ENCODE measurements around the gene FAIM2. TPM values are rescaled to one million over a fixed set of nuclear protein-coding genes. Genes with fewer than 3 reads are reported as not detected.

The FAIM2 gene
- total RNA-seq, 1 experiment from 2014 or later, result 0.49 TPM

DNA sequence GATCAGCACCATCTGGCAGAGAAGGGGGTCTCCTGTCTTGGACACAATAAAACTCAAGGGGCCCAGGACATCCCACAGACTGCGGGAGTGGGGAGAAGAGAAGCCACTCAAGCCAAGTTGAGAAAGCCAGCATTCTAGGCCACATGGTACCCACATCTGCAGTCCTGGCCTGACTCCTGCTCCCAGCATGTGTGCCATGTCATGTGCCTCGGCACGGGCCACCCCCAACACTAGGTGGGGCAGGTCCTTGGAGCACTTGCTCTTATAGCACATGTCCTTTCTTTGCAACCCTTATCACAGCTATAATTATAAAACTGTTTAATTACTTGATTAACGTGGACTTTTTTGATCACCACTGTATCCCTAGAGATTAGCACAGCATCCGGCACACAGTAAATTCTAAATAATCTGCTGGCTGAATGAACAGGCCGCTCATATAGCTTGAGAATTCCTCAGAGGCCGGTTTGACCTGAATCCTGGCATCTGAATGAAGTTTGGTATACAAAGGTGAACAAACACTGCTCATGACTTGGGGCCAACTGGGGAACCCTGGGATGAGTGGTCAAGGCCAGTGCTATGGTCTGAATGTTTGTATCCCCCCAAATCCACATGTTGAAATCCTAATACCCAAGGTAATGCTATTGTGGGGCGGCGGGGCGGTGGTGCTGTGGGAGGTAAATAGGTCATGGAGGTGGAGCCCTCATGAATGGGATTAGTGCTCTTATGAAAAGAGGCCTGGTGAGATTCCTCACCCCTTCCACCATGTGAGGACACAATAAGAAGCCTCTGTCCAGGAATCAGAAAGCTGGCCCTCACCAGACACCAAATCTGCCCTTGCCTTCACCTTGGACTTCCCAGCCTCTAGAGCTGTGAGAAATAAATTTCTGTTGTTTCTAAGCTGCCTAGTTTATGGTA is 82.1 kb downstream of the FAIM2 start:
- H3K4me3 ChIP-seq (ENCODE audit: low read depth in 2 of 2, low read length in 2 of 2), result no peak overlapping the region
- no peaks in the 10 kb centered on the region for H3K36me3 ChIP-seq (ENCODE audit: control insufficient read depth, insufficient read depth, low read length)
- no peak overlapping the region for H3K27ac ChIP-seq (ENCODE audit: low read length)
- POLR2A ChIA-PET, result interaction anchor here (0.5 kb wide), 1 partner anchor 206 kb away, joined by 3 read pairs; no protein-coding TSS in a partner anchor
- TF ChIP-seq TCF7L2 (IDR thresholded peaks at IDR 0.05; ENCODE audit: low read depth, low read length), result no peak
- TF ChIP-seq, protein P1, sequence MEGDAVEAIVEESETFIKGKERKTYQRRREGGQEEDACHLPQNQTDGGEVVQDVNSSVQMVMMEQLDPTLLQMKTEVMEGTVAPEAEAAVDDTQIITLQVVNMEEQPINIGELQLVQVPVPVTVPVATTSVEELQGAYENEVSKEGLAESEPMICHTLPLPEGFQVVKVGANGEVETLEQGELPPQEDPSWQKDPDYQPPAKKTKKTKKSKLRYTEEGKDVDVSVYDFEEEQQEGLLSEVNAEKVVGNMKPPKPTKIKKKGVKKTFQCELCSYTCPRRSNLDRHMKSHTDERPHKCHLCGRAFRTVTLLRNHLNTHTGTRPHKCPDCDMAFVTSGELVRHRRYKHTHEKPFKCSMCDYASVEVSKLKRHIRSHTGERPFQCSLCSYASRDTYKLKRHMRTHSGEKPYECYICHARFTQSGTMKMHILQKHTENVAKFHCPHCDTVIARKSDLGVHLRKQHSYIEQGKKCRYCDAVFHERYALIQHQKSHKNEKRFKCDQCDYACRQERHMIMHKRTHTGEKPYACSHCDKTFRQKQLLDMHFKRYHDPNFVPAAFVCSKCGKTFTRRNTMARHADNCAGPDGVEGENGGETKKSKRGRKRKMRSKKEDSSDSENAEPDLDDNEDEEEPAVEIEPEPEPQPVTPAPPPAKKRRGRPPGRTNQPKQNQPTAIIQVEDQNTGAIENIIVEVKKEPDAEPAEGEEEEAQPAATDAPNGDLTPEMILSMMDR (IDR thresholded peaks at IDR 0.05), result no peak
- no peak for TF ChIP-seq POLR2AphosphoS5 (IDR thresholded peaks at IDR 0.05; ENCODE audit: low read depth, low read length)
- TF ChIP-seq, protein P2, sequence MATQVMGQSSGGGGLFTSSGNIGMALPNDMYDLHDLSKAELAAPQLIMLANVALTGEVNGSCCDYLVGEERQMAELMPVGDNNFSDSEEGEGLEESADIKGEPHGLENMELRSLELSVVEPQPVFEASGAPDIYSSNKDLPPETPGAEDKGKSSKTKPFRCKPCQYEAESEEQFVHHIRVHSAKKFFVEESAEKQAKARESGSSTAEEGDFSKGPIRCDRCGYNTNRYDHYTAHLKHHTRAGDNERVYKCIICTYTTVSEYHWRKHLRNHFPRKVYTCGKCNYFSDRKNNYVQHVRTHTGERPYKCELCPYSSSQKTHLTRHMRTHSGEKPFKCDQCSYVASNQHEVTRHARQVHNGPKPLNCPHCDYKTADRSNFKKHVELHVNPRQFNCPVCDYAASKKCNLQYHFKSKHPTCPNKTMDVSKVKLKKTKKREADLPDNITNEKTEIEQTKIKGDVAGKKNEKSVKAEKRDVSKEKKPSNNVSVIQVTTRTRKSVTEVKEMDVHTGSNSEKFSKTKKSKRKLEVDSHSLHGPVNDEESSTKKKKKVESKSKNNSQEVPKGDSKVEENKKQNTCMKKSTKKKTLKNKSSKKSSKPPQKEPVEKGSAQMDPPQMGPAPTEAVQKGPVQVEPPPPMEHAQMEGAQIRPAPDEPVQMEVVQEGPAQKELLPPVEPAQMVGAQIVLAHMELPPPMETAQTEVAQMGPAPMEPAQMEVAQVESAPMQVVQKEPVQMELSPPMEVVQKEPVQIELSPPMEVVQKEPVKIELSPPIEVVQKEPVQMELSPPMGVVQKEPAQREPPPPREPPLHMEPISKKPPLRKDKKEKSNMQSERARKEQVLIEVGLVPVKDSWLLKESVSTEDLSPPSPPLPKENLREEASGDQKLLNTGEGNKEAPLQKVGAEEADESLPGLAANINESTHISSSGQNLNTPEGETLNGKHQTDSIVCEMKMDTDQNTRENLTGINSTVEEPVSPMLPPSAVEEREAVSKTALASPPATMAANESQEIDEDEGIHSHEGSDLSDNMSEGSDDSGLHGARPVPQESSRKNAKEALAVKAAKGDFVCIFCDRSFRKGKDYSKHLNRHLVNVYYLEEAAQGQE (IDR thresholded peaks at IDR 0.05; ENCODE audit: insufficient read depth in 1 of 2, low read depth in 2 of 2, low read length in 1 of 2), result no peak
- TF ChIP-seq SIN3A (IDR thresholded peaks at IDR 0.05; ENCODE audit: borderline replicate concordance, insufficient read depth, low read depth, low read length), result no peak
- H3K9me3 ChIP-seq (ENCODE audit: control insufficient read depth, insufficient read depth, low read depth, low read length), result no peaks in the 10 kb centered on the region
- in situ Hi-C loops (cut with HindIII; ENCODE audit: low pct_unique_long_range_greater_than_20kb, low sequenced_read_pairs), result no loop called here
- H3K4me1 ChIP-seq (ENCODE audit: control insufficient read depth, insufficient read depth, low read length), result peaks cover 7% of the 10 kb centered on the region; the same call in 1 of the 2 replicates
- no peak for ATAC-seq
- CTCF ChIA-PET, result no interaction called here
- TSS peak; percentile 4 for BruUV-seq (replicated peaks)
- no peak for DNase-seq (ENCODE audit: low read depth, low spot score)
- intact Hi-C loops (cut with micrococcal nuclease; ENCODE audit: unreplicated experiment), result no loop called here
- H3K27me3 ChIP-seq (ENCODE audit: control insufficient read depth, insufficient read depth, low read length), result no peaks in the 10 kb centered on the region

DNA sequence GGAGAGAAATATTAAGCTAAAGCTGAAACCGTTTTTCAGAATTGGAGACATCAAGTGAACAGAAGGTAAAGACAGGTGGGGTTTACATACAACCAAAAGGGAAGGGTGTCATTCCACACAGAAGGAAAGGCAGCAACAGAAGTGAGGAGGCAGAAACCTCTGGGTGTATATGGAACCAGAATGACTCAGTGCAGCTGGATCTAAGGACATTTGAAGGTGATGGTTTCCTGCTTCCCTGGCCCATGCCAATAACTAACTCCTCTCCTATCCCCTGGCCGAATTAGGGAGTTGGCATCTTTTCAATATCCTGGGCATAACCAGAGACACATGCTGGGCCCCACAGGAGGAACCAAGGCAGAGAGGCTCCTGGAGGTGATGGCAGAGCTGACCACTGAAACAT is 83.9 kb downstream of the FAIM2 start:
- ATAC-seq (no peak), DNase-seq (ENCODE audit: low read depth, low spot score) (no peak)
- no peaks in the 10 kb centered on the region for H3K9me3 ChIP-seq (ENCODE audit: control insufficient read depth, insufficient read depth, low read depth, low read length)
- no peaks in the 10 kb centered on the region for H3K4me1 ChIP-seq (ENCODE audit: control insufficient read depth, insufficient read depth, low read length)
- no peaks in the 10 kb centered on the region for H3K27me3 ChIP-seq (ENCODE audit: control insufficient read depth, insufficient read depth, low read length)
- H3K36me3 ChIP-seq (ENCODE audit: control insufficient read depth, insufficient read depth, low read length), result no peaks in the 10 kb centered on the region
- TF ChIP-seq POLR2AphosphoS5 (IDR thresholded peaks at IDR 0.05; ENCODE audit: low read depth, low read length) (no peak), SIN3A (IDR thresholded peaks at IDR 0.05; ENCODE audit: borderline replicate concordance, insufficient read depth, low read depth, low read length) (no peak), TCF7L2 (IDR thresholded peaks at IDR 0.05; ENCODE audit: low read depth, low read length) (no peak)
- TF ChIP-seq, protein P1 (IDR thresholded peaks at IDR 0.05), result no peak
- TF ChIP-seq, protein P2 (IDR thresholded peaks at IDR 0.05; ENCODE audit: insufficient read depth in 1 of 2, low read depth in 2 of 2, low read length in 1 of 2), result no peak
- ChIA-PET CTCF (interaction anchor here (0.7 kb wide), 1 partner anchor 79 kb away, joined by 4 read pairs; no protein-coding TSS in a partner anchor), POLR2A (no interaction called here)
- intact Hi-C loops (cut with micrococcal nuclease; ENCODE audit: unreplicated experiment), result no loop called here
- in situ Hi-C loops (cut with HindIII; ENCODE audit: low pct_unique_long_range_greater_than_20kb, low sequenced_read_pairs), result no loop called here
- H3K27ac ChIP-seq (ENCODE audit: low read length), result no peak overlapping the region
- BruUV-seq (replicated peaks), result no TSS peak
- no peak overlapping the region for H3K4me3 ChIP-seq (ENCODE audit: low read depth in 2 of 2, low read length in 2 of 2)

Measured in Panc1 (cell line).